ENCODE measurements around the gene ZNRF1. TPM values are rescaled to one million over a fixed set of nuclear protein-coding genes. Genes with fewer than 3 reads are reported as not detected.
"Not testable (repeated sequence)": the region's sequence is repeated elsewhere in the genome, so short reads cannot be mapped to it uniquely, and the experiment has no call there.

ZNRF1 gene
- total RNA-seq, 1 donor from 2014 or later, result 46.8 TPM

- H3K27me3 Mint-ChIP-seq, result no peaks in the 10 kb centered on the region
- no peaks in the 10 kb centered on the region for H3K9me3 Mint-ChIP-seq
- H3K36me3 Mint-ChIP-seq (ENCODE audit: low read depth), result peaks cover 19% of the 10 kb centered on the region
- peak overlapping the region; percentile 25 for H3K27ac Mint-ChIP-seq
- peaks cover 40% of the 10 kb centered on the region for H3K4me1 Mint-ChIP-seq
- intact Hi-C loops (cut with micrococcal nuclease), result no loop called here
- H3K4me3 Mint-ChIP-seq, result no peak overlapping the region
- DNase-seq, result no peak
Observed at GRCh38 chr16:75088216-75088615, 89.4 kb downstream of the ZNRF1 start.

- no peak for DNase-seq
- Mint-ChIP-seq H3K27ac (no peak overlapping the region), H3K4me1 (peaks cover 42% of the 10 kb centered on the region), H3K36me3 (ENCODE audit: low read depth) (peaks cover 20% of the 10 kb centered on the region), H3K4me3 (no peak overlapping the region), H3K27me3 (no peaks in the 10 kb centered on the region), H3K9me3 (no peaks in the 10 kb centered on the region)
- intact Hi-C loops (cut with micrococcal nuclease), result no loop called here
Observed at GRCh38 chr16:75088934-75089333, 90.1 kb downstream of the ZNRF1 start.

GRCh38 chr16:75089486-75090202 lies 90.8 kb downstream of the ZNRF1 start:
- no peak overlapping the region for H3K4me3 Mint-ChIP-seq
- H3K27ac Mint-ChIP-seq, result no peak overlapping the region
- no peak for DNase-seq
- no peaks in the 10 kb centered on the region for H3K9me3 Mint-ChIP-seq
- H3K27me3 Mint-ChIP-seq, result no peaks in the 10 kb centered on the region
- H3K4me1 Mint-ChIP-seq, result peaks cover 36% of the 10 kb centered on the region
- intact Hi-C loops (cut with micrococcal nuclease), result no loop called here
- H3K36me3 Mint-ChIP-seq (ENCODE audit: low read depth), result peaks cover 18% of the 10 kb centered on the region

- Mint-ChIP-seq H3K4me1 (peaks cover 37% of the 10 kb centered on the region), H3K36me3 (ENCODE audit: low read depth) (peaks cover 17% of the 10 kb centered on the region)
- H3K4me3 Mint-ChIP-seq; H3K27me3 Mint-ChIP-seq; intact Hi-C loops (cut with micrococcal nuclease); DNase-seq; H3K27ac Mint-ChIP-seq; H3K9me3 Mint-ChIP-seq: not testable (repeated sequence)
Observed at GRCh38 chr16:75090899-75091298, 92.1 kb downstream of the ZNRF1 start.

- H3K4me1 Mint-ChIP-seq, result peaks cover 37% of the 10 kb centered on the region
- H3K4me3 Mint-ChIP-seq; intact Hi-C loops (cut with micrococcal nuclease); H3K9me3 Mint-ChIP-seq; H3K27me3 Mint-ChIP-seq; H3K27ac Mint-ChIP-seq; DNase-seq: not testable (repeated sequence)
- H3K36me3 Mint-ChIP-seq (ENCODE audit: low read depth), result peaks cover 13% of the 10 kb centered on the region
Observed at GRCh38 chr16:75091619-75092018, 92.8 kb downstream of the ZNRF1 start.

- Mint-ChIP-seq H3K27me3 (no peaks in the 10 kb centered on the region), H3K4me1 (peaks cover 38% of the 10 kb centered on the region), H3K27ac (no peak overlapping the region), H3K9me3 (no peaks in the 10 kb centered on the region), H3K36me3 (ENCODE audit: low read depth) (peaks cover 11% of the 10 kb centered on the region), H3K4me3 (no peak overlapping the region)
- intact Hi-C loops (cut with micrococcal nuclease), result no loop called here
- no peak for DNase-seq
Observed at GRCh38 chr16:75092777-75093176, 94.0 kb downstream of the ZNRF1 start.

- no peak overlapping the region for H3K4me3 Mint-ChIP-seq
- H3K4me1 Mint-ChIP-seq, result peaks cover 41% of the 10 kb centered on the region
- H3K9me3 Mint-ChIP-seq, result no peaks in the 10 kb centered on the region
- H3K27me3 Mint-ChIP-seq, result no peaks in the 10 kb centered on the region
- H3K36me3 Mint-ChIP-seq (ENCODE audit: low read depth), result peaks cover 11% of the 10 kb centered on the region
- no peak for DNase-seq
- no peak overlapping the region for H3K27ac Mint-ChIP-seq
- intact Hi-C loops (cut with micrococcal nuclease), result no loop called here
Observed at GRCh38 chr16:75093598-75094540, 95.0 kb downstream of the ZNRF1 start.

GRCh38 chr16:75095204-75095621 lies 96.4 kb downstream of the ZNRF1 start:
- no peaks in the 10 kb centered on the region for H3K27me3 Mint-ChIP-seq
- peaks cover 45% of the 10 kb centered on the region for H3K4me1 Mint-ChIP-seq
- intact Hi-C loops (cut with micrococcal nuclease), result loop anchor here (5.0 kb wide), 1 partner anchor 393 kb away; the partner anchor contains the start of gene MLKL
- H3K27ac Mint-ChIP-seq, result no peak overlapping the region
- H3K9me3 Mint-ChIP-seq, result no peaks in the 10 kb centered on the region
- H3K4me3 Mint-ChIP-seq, result no peak overlapping the region
- DNase-seq, result no peak
- peaks cover 11% of the 10 kb centered on the region for H3K36me3 Mint-ChIP-seq (ENCODE audit: low read depth)

- peaks cover 54% of the 10 kb centered on the region for H3K4me1 Mint-ChIP-seq
- intact Hi-C loops (cut with micrococcal nuclease), result loop anchor here (5.0 kb wide), 1 partner anchor 394 kb away; the partner anchor contains the start of gene MLKL
- H3K36me3 Mint-ChIP-seq (ENCODE audit: low read depth), result peaks cover 12% of the 10 kb centered on the region
Observed at GRCh38 chr16:75096656-75097055, 97.8 kb downstream of the ZNRF1 start.

GRCh38 chr16:75097191-75097761 lies 98.5 kb downstream of the ZNRF1 start:
- H3K27me3 Mint-ChIP-seq, result no peaks in the 10 kb centered on the region
- H3K9me3 Mint-ChIP-seq, result no peaks in the 10 kb centered on the region
- H3K4me3 Mint-ChIP-seq, result no peak overlapping the region
- intact Hi-C loops (cut with micrococcal nuclease), result loop anchor here (5.0 kb wide), 1 partner anchor 395 kb away; the partner anchor contains the start of gene MLKL
- peaks cover 14% of the 10 kb centered on the region for H3K36me3 Mint-ChIP-seq (ENCODE audit: low read depth)
- peaks cover 55% of the 10 kb centered on the region for H3K4me1 Mint-ChIP-seq
- H3K27ac Mint-ChIP-seq, result peak overlapping the region; percentile 85
- DNase-seq, result no peak

More at GRCh38 chr16:75096656-75097055, 97.8 kb downstream of the ZNRF1 start:
- Mint-ChIP-seq H3K9me3 (no peaks in the 10 kb centered on the region), H3K4me3 (peak overlapping the region; percentile 34), H3K27me3 (no peaks in the 10 kb centered on the region), H3K27ac (peak overlapping the region; percentile 85)
- no peak for DNase-seq

GRCh38 chr16:75097941-75098901 lies 99.4 kb downstream of the ZNRF1 start:
- intact Hi-C loops (cut with micrococcal nuclease), result loop anchor here (1.0 to 5.0 kb wide), 4 partner anchors 11 to 396 kb away; partner anchors contain the start of gene MLKL
- H3K36me3 Mint-ChIP-seq (ENCODE audit: low read depth), result peaks cover 20% of the 10 kb centered on the region

GRCh38 chr16:75099075-75099667 lies 100.3 kb downstream of the ZNRF1 start:
- H3K9me3 Mint-ChIP-seq, result no peaks in the 10 kb centered on the region
- intact Hi-C loops (cut with micrococcal nuclease), result loop anchor here (1.0 to 5.0 kb wide), 2 partner anchors 101 to 397 kb away; partner anchors contain the start of gene MLKL
- H3K27me3 Mint-ChIP-seq, result no peaks in the 10 kb centered on the region
- H3K36me3 Mint-ChIP-seq (ENCODE audit: low read depth), result peaks cover 21% of the 10 kb centered on the region
- no peak for DNase-seq
- H3K4me3 Mint-ChIP-seq, result peak overlapping the region; percentile 78
- peaks cover 55% of the 10 kb centered on the region for H3K4me1 Mint-ChIP-seq
- H3K27ac Mint-ChIP-seq, result peak overlapping the region; percentile 95

More at GRCh38 chr16:75097941-75098901, 99.4 kb downstream of the ZNRF1 start:
- Mint-ChIP-seq H3K4me1 (peaks cover 56% of the 10 kb centered on the region), H3K27ac (peak overlapping the region; percentile 95), H3K27me3 (no peaks in the 10 kb centered on the region), H3K4me3 (peak overlapping the region; percentile 78), H3K9me3 (no peaks in the 10 kb centered on the region)
- DNase-seq, result peak; percentile 90

Measured in activated CD4-positive, alpha-beta T cell treated with anti-CD3 and anti-CD28 coated beads, Interleukin-2, amount 10 ng/mL, durations not matched to agents 24 days and 14 days (primary cell).